Heart left ventricle (tissue), 13 donors: ENCODE measurements around the gene DTNA.

Experiments
- POLR2A ChIP-seq, 2 donors: fragments of 450-650 bp; IDR thresholded peaks; one replicate each; pipeline ENCODE4 v1.6.1; 2017; ENCODE audit warnings: antibody characterized with exemption in 2 of 2, mild to moderate bottlenecking in 2 of 2, moderate library complexity in 2 of 2
- TF ChIP-seq, protein P1 (sequence below), 12 donors: fragments of 200-600 bp; sonication (generic) in 4 of 12; IDR thresholded peaks; one replicate each; pipeline versions ENCODE4 v1.5.0 to v1.8.0; 2018 to 2022; ENCODE audit warnings: antibody characterized with exemption in 12 of 12, mild to moderate bottlenecking in 5 of 12
- donor health status: ischemic (EF 13 %, LVEDD 7.1; RV severe dilation, severe dysfunction).
- donor health status: DM: no; HTN: yes; CAD: no.
- donor health status: DM: no; HTN: no; CAD: no.
- donor health status: ischemic (EF 25% LVEDD 6.9; RV normal size, moderate dysfunction).
- donor health status: ischemic (EF 25% LVEDD 5.7; RV mildly dilated, moderate dysfunction).
- donor health status: ischemic (EF 35%, LVEDD 5.7; RV mildly dilated, moderate dysfunction).
- donor health status: nonischemic (EF 11% LVEDD 7.7; RV severe dilation, severe dysfunction).
- donor health status: DM: yes; HTN: yes; CAD: no.
- donor health status: PGD.
- donor health status: ischemic (EF 29% LVEDD 5.4; RV normal size, mild dysfunction).
- donor health status: nonischemic (EF 23%, LVEDD 6.1; RV moderate dilation, normal function).

DNA sequence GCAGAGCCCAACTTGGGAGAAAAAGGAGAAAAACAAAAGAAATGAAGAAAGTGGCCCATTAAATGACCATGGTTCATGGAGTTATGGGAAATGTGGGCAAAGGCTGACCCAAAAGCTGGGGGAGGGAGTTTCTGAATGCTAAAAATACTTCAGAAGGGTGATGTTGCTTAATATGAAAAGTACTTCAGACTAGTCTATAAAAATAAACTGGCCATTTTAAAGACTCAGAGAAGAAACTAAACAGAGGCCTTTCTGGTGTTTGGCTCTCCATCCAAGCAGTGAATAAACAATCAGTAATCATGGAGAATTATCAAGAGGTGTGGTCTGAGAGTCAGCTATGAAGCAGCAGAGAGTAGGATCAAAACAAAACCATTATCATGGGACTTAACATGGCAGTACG is 170.3 kb downstream of the DTNA start:
- TF ChIP-seq, protein P1, sequence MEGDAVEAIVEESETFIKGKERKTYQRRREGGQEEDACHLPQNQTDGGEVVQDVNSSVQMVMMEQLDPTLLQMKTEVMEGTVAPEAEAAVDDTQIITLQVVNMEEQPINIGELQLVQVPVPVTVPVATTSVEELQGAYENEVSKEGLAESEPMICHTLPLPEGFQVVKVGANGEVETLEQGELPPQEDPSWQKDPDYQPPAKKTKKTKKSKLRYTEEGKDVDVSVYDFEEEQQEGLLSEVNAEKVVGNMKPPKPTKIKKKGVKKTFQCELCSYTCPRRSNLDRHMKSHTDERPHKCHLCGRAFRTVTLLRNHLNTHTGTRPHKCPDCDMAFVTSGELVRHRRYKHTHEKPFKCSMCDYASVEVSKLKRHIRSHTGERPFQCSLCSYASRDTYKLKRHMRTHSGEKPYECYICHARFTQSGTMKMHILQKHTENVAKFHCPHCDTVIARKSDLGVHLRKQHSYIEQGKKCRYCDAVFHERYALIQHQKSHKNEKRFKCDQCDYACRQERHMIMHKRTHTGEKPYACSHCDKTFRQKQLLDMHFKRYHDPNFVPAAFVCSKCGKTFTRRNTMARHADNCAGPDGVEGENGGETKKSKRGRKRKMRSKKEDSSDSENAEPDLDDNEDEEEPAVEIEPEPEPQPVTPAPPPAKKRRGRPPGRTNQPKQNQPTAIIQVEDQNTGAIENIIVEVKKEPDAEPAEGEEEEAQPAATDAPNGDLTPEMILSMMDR (IDR thresholded peaks at IDR 0.05) = no peak
- no peak for TF ChIP-seq POLR2A (IDR thresholded peaks at IDR 0.05)
